PC-9 (cell line): ENCODE data around the gene AUTS2.

Experiments used
- CTCF ChIP-seq: fragments of 200-600 bp; sonication (generic); conservative IDR thresholded peaks from 2 replicates; pipeline ENCODE4 v1.6.1; 2017; ENCODE audit warnings: mixed run types, antibody characterized with exemption, mild to moderate bottlenecking, moderate library complexity
- EZH2 ChIP-seq: fragments of 200-600 bp; sonication (generic); IDR thresholded peaks from 2 replicates; pipeline ENCODE4 v1.8.0; 2017; ENCODE audit warnings: antibody characterized with exemption, low read depth

DNA sequence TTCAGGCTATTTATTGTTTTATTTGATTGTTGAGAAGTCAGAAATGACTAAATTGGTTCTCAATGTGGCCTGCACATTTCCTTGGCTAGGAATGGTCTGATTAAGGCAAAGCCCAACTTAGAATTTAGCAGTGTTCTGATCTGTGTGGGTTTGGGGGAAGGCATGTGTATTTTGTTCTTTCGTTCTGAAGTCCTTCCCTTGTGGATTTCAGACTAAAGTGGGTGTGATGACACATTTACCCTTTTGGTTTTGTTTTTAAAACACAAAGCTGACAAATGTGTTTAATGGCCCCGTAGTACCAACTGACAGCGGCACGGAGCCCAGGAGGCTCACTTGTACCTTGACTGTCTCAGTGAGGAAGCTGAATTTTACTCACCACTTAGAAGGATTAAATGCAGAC, 1081.4 kb downstream of the AUTS2 start:
- TF ChIP-seq CTCF, result no peak
- no peak for TF ChIP-seq EZH2
